Neuron (in vitro differentiated cells): ENCODE data around the gene LRP11.
"Not testable (repeated sequence)": the region's sequence is repeated elsewhere in the genome, so short reads cannot be mapped to it uniquely, and the experiment has no call there.

ENCODE experiments used
- H2AFZ ChIP-seq: one replicate; pipeline ENCODE4 v1.6.1; 2013; ENCODE audit warnings: low read depth, mild to moderate bottlenecking, inconsistent platforms, low read length, moderate library complexity
- H3K27me3 ChIP-seq: one replicate; pipeline ENCODE4 v1.6.1; 2013; ENCODE audit warnings: low read length; ENCODE audit not compliant: insufficient read depth
- H3K36me3 ChIP-seq: one replicate; pipeline ENCODE4 v1.6.1; 2013; ENCODE audit warnings: low read length; ENCODE audit not compliant: insufficient read depth
- H3K4me1 ChIP-seq: one replicate; pipeline ENCODE4 v1.6.1; 2013; ENCODE audit warnings: low read length; ENCODE audit not compliant: insufficient read depth
- H3K4me3 ChIP-seq: 2 replicates; pipeline ENCODE4 v1.5.1; 2013; ENCODE audit warnings: mild to moderate bottlenecking, low read length, moderate library complexity
- H3K9me3 ChIP-seq: one replicate; pipeline ENCODE4 v1.6.1; 2013; ENCODE audit warnings: low read length

The LRP11 gene

DNA sequence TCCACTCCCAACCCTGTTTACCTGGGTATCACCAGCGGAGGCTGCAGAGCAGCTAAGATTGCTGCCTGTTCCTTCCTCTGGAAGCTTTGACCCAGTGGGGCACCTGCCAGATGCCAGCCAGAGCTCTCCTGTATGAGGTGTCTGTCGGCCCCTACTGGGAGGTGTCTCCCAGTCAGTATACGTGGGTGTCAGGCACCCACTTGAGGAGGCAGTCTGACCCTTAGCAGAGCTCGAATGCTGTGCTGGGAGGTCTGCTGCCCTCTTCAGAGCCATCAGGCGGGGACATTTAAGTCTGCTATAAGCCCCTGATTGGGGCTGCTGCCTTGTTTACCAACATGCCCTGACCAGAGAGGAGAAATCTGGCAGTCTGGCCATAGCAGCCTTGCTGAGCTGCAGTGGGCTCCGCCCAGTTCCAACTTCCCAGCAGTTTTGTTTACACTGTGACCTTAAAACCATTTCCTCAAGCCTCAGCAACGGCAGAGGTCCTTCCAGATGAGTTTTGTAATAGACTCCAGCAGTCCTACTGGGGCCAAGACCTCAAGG is 31.0 kb upstream of the LRP11 start:
- no peaks in the 10 kb centered on the region for H3K36me3 ChIP-seq
- H3K9me3 ChIP-seq: no peaks in the 10 kb centered on the region
- no peaks in the 10 kb centered on the region for H3K4me1 ChIP-seq
- no peaks in the 10 kb centered on the region for H3K27me3 ChIP-seq
- H2AFZ ChIP-seq: no peak overlapping the region
- H3K4me3 ChIP-seq: no peak overlapping the region

DNA sequence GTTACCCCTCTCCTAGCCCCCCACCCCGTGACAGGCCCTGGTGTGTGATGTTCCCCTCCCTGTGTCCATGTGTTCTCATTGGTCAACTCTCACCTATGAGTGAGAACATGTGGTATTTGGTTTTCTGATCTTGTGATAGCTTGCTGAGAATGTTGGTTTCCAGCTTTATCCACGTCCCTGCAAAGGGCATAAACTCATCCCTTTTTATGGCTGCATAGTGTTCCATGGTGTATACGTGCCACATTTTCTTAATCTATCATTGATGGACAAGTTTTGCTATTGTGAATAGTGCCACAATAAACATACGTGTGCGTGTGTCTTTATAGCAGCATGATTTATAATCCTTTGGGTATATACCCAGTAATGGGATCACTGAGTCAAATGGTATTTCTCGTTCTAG is 27.7 kb upstream of the LRP11 start:
- not testable (repeated sequence) for H3K36me3 ChIP-seq, H3K9me3 ChIP-seq, H2AFZ ChIP-seq, H3K4me3 ChIP-seq, H3K27me3 ChIP-seq, H3K4me1 ChIP-seq

DNA sequence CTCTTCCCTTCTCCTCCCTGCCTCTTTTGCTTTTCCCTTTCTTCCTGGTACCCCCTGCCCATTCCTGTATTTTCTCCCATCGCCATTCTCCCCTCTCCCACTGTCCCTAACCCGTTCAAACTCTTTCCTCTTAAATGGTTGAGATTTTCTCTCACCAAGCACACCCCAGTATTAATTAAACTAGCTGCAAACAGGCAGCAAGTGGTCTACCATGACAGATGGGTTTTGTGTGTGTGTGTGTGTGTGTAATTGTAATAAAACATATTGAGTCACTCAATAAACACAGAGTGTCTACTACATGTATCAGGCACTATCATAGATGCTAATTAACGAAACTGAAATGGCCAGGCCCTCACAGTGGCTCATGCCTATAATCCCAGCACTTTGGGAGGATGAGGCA is 27.1 kb upstream of the LRP11 start:
- H3K4me3 ChIP-seq: no peak overlapping the region
- H3K9me3 ChIP-seq: no peaks in the 10 kb centered on the region
- no peaks in the 10 kb centered on the region for H3K27me3 ChIP-seq
- H2AFZ ChIP-seq: no peak overlapping the region
- H3K36me3 ChIP-seq: no peaks in the 10 kb centered on the region
- no peaks in the 10 kb centered on the region for H3K4me1 ChIP-seq

DNA sequence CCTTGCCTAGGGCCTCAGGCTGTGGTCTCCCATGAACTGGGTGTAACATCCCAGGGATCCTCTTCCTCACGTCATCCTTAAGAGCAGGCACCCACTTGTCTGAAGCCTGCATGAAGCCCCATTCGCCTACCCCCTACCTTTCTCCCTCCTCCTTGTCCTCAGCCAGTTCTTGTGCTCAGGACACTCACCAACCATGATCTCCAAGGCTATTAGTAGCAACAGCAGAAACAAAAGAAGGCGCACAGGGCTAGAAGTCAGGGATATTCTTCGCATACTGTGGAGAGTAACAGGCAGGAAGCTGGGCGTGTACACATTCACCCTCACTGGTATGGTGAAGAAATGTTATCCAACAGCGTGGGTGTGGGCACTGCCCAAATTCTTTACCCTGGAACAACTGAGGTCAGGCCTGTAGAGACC is 26.5 kb upstream of the LRP11 start:
- Histone ChIP-seq H2AFZ (no peak overlapping the region), H3K4me1 (no peaks in the 10 kb centered on the region), H3K9me3 (no peaks in the 10 kb centered on the region), H3K27me3 (no peaks in the 10 kb centered on the region), H3K36me3 (no peaks in the 10 kb centered on the region), H3K4me3 (no peak overlapping the region)

DNA sequence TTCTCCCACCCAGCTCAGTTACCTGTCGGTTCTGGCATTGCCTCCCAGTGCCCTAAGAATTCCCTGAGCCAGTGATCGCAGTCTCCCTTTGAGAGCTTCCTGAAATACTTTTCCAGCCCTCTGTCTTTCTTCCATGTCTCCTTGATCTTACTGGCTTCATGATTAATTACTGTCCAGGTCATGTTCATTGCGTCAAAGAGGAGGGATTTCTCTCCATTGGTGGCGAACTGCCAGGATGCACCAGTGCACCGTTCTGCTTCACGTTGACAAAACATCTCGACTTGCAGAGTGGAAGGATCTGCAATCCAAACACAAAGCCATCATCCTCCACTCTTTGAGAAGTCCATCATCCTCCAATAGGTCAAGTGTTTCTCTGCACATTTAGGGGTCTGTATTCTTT is 25.2 kb upstream of the LRP11 start:
- no peak overlapping the region for H2AFZ ChIP-seq
- H3K27me3 ChIP-seq: no peaks in the 10 kb centered on the region
- no peak overlapping the region for H3K4me3 ChIP-seq
- H3K9me3 ChIP-seq: no peaks in the 10 kb centered on the region
- H3K4me1 ChIP-seq: no peaks in the 10 kb centered on the region
- no peaks in the 10 kb centered on the region for H3K36me3 ChIP-seq

DNA sequence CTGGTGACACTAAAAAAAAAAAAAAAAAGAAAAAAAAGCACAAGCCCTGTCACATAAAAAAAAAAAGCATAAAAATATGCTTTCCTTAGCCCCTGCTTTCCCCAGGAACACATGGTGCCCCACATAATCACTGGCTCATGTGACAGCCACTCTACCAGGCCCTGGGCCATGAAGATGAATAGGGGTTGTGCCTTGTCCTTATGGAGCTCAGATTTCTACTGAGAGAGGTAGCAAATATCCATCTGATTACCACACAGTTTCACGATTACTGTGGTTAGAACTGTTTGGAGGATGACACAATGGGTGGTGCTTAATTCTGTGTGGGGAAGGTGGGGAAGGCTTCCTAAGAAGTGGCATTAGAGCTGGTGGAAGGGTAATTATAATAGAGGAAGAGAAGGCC is 24.5 kb upstream of the LRP11 start:
- Histone ChIP-seq H3K36me3 (no peaks in the 10 kb centered on the region), H3K4me3 (no peak overlapping the region), H3K27me3 (no peaks in the 10 kb centered on the region)

DNA sequence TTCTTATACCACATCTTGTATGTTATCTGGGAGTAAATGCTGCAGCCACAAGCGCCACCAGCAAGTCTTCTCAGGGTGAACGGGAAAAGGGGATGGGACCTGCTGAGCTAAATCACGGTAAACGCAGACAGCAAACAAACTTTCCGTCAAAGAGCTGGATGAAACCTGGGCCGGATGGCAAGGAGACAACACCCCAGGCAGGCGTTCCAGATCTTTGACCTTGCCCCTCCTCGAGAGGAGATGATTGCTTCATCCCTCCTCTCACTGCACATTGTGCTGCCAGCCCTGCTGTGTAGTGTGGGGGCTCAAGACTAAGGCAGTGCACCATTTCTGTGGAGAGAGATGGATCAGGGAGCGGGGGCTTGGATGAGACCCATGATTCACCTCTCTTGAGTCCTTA is 23.9 kb upstream of the LRP11 start:
- Histone ChIP-seq H3K9me3 (no peaks in the 10 kb centered on the region), H3K36me3 (no peaks in the 10 kb centered on the region), H3K27me3 (no peaks in the 10 kb centered on the region), H3K4me3 (no peak overlapping the region), H2AFZ (no peak overlapping the region), H3K4me1 (no peaks in the 10 kb centered on the region)

More for the DNA sequence above, 24.5 kb upstream of the LRP11 start:
- no peaks in the 10 kb centered on the region for H3K9me3 ChIP-seq
- no peak overlapping the region for H2AFZ ChIP-seq
- no peaks in the 10 kb centered on the region for H3K4me1 ChIP-seq

DNA sequence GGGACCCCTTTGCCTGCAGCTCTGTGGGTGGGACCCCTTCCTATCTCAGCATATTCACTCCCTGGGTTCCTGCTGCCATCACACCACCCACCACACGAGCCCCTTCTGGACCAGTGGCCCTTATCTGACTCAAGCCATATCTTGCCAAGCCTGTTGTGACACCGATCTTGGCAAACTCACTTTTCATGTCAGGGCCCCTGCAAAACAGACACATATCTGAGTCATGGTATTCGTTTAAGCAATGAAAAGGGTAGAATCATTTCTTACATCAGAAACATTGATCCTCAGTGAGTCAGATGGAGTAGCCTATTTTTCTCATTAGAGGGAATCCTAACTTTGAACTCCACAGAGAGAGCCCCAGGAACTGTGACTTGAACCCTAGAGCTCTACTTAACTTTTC is 23.2 kb upstream of the LRP11 start:
- Histone ChIP-seq H3K9me3 (no peaks in the 10 kb centered on the region), H2AFZ (no peak overlapping the region), H3K4me3 (no peak overlapping the region), H3K27me3 (no peaks in the 10 kb centered on the region), H3K36me3 (no peaks in the 10 kb centered on the region), H3K4me1 (no peaks in the 10 kb centered on the region)

DNA sequence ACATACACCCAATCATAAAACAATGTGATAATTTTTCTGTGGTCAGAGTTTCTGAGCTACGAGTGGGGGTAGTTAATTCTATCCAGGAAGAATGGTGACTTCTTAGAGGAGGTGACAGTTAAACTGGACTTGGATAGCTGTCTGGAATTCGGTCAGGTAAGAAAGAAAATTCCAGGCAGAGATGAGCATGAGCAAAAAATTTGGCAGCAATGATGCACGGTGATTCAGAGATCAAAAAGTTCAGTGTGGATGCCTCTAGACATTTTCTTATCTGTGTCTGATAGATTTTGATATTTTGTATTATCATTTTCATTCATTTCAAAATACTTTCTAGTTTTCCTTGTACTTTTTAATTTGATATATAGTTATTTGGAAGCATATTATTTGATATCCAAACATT is 21.7 kb upstream of the LRP11 start:
- Histone ChIP-seq H3K9me3 (no peaks in the 10 kb centered on the region), H3K4me3 (no peak overlapping the region), H3K4me1 (no peaks in the 10 kb centered on the region), H3K36me3 (no peaks in the 10 kb centered on the region), H3K27me3 (no peaks in the 10 kb centered on the region), H2AFZ (no peak overlapping the region)

DNA sequence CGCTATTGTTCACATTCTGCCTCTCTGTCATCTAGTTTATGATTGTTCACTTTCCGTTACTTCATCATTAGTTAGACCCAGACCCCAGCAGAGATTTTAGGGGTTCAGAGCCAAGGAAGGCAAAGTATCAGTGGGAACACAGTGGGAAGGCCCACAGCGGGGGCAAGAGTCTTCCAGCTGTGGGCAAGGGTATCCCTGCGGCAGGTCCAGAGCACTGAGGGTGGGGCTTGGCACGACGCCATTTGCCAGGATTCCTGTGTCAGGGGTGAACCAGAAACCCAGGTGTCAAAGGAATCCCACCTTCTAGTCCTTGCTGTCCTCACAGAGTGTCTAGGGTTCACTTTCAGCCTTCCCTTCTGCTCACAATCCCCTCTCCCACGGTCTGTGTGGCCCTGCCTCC is 20.5 kb upstream of the LRP11 start:
- Histone ChIP-seq H2AFZ (no peak overlapping the region), H3K9me3 (no peaks in the 10 kb centered on the region), H3K4me1 (no peaks in the 10 kb centered on the region), H3K27me3 (no peaks in the 10 kb centered on the region), H3K4me3 (no peak overlapping the region), H3K36me3 (no peaks in the 10 kb centered on the region)

DNA sequence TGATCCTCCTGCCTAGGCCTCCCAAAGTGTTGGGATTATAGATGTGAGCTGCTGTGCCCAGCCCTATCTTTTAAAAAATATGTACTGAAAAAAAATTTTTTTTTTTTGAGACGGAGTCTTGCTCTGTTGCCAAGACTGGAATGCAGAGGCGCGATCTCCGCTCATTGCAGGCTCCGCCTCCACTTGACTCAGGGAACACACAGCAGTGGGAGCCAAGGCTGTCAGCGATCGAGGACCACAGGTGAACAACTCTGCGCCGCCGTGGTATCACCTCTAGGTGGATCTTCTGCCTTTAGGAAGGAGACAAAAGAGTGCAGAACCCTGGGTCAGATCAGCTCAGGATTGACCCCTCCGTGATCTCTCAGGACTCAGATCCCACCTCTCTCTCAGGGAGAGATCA is 20.1 kb upstream of the LRP11 start:
- H3K4me1 ChIP-seq: no peaks in the 10 kb centered on the region
- no peak overlapping the region for H3K4me3 ChIP-seq
- no peaks in the 10 kb centered on the region for H3K9me3 ChIP-seq
- H3K36me3 ChIP-seq: no peaks in the 10 kb centered on the region
- H3K27me3 ChIP-seq: no peaks in the 10 kb centered on the region
- H2AFZ ChIP-seq: no peak overlapping the region

DNA sequence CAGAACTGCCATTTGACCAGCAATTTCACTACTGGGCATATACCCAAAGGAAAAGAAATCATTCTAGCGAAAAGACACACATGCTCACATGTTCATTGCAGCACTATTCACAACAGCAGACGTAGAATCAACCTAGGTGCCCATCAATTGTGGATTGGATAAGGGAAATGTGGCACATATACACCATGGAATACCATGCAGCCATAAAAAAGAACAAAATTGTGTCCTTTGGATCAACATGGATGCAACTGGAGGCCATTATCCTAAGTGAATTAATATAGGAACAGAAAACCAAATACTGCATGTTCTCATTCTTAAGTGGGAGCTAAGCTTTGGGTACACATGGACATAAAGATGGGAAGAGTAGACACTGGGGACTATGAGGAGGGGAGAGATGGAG is 17.7 kb upstream of the LRP11 start:
- H3K27me3 ChIP-seq: no peaks in the 10 kb centered on the region

DNA sequence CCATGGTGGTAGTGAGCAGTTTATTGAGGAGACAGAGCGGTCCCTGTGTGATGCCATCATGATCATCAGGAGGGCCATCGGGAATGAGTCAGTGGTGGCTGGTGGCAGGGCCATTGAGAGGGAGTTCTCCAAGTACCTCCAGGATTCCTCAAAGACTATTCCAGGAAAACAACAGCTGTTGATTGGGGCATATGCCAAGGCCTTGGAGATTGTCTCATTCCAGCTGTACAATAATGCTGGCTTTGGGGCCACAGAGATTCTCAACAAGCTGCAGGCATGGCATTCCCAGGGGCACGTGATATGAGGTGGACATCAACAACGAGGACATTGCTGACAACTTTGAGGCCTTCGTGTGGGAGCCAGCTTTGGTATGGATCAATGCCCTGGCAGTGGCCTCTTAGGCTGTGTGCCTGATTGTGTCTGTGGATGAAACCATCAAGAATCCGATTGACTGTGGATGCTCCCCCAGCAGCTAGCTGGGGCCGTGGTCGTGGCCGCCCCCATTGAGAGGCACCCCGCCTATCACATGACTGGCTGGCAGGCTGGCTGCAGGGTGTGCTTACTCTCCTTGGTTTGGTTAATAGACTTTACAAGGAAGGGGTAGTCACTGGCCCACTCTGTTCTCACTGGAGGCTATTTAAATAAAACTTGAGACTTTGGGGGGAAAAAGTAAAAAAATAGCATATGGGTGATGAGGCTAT is 17.1 kb upstream of the LRP11 start:
- Histone ChIP-seq H3K4me3 (no peak overlapping the region), H3K27me3 (no peaks in the 10 kb centered on the region), H3K36me3 (no peaks in the 10 kb centered on the region), H3K9me3 (no peaks in the 10 kb centered on the region), H2AFZ (no peak overlapping the region), H3K4me1 (no peaks in the 10 kb centered on the region)

More for the DNA sequence above, 17.7 kb upstream of the LRP11 start:
- Histone ChIP-seq H3K4me1 (no peaks in the 10 kb centered on the region), H2AFZ (no peak overlapping the region), H3K9me3 (no peaks in the 10 kb centered on the region), H3K36me3 (no peaks in the 10 kb centered on the region), H3K4me3 (no peak overlapping the region)

DNA sequence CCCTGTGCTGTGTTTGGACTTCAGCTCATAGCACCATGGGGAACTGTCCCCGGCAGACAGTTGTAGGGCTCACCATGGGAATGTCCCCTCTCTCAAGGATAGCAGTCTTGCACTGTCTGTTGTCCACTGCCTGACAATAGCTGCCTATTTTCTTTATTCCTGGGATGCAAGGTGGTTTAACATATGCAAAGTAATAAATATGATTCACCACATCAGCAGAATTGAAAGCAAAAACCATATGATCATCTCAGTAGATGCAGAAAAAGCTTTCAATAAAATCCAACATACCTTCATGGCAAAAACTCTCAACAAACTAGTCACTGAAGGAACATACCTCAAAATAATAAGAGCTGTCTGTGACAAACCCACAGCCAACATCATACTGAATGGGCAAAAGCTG is 13.5 kb upstream of the LRP11 start:
- Histone ChIP-seq H3K4me3 (no peak overlapping the region), H3K27me3 (peaks cover 3% of the 10 kb centered on the region), H2AFZ (no peak overlapping the region), H3K36me3 (no peaks in the 10 kb centered on the region), H3K4me1 (no peaks in the 10 kb centered on the region), H3K9me3 (peaks cover 2% of the 10 kb centered on the region)
